WI38 (cell line): ENCODE measurements around the gene COIL.
"Not testable (repeated sequence)": the region's sequence is repeated elsewhere in the genome, so short reads cannot be mapped to it uniquely, and the experiment has no call there.

Experiments used
- H3K4me3 ChIP-seq: 2 replicates; pipeline ENCODE4 v1.5.1; 2011; ENCODE audit warnings: low read depth, mild to moderate bottlenecking, control low read depth, low read length
- TF ChIP-seq, protein P1 (sequence below): IDR thresholded peaks from 2 replicates; pipeline ENCODE4 v1.5.1; 2012; ENCODE audit warnings: low read depth, mild to moderate bottlenecking, control low read depth, low read length

COIL gene

DNA sequence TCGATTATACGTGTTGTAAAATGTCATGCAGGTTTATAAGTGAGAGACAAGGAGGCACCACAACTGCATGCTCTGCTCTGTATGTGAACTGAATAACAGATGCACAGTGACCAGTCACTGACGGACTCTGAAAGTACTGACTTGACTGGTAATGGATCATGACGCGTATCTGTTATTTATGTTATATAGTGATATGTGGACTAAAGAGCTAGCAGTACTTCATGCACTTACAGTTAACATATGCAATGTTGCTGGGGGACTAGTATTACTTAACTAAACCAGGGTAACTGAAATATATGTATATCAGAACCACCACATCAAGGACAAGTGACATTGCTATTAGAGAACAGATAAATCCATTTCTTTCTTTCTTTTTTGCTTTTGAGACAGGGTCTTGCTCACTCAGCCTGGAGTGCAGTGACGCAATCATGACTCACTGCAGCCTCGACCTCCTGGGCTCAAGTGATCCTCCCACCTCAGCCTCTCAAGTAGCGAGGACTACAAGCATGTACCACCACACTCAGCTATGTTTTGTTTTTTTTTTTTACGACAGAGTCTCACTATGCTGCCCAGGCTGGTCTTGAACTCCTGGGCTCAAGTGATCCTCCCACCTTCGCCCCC, 17.2 kb downstream of the COIL start:
- TF ChIP-seq, protein P1, sequence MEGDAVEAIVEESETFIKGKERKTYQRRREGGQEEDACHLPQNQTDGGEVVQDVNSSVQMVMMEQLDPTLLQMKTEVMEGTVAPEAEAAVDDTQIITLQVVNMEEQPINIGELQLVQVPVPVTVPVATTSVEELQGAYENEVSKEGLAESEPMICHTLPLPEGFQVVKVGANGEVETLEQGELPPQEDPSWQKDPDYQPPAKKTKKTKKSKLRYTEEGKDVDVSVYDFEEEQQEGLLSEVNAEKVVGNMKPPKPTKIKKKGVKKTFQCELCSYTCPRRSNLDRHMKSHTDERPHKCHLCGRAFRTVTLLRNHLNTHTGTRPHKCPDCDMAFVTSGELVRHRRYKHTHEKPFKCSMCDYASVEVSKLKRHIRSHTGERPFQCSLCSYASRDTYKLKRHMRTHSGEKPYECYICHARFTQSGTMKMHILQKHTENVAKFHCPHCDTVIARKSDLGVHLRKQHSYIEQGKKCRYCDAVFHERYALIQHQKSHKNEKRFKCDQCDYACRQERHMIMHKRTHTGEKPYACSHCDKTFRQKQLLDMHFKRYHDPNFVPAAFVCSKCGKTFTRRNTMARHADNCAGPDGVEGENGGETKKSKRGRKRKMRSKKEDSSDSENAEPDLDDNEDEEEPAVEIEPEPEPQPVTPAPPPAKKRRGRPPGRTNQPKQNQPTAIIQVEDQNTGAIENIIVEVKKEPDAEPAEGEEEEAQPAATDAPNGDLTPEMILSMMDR, result no peak
- H3K4me3 ChIP-seq, result no peak overlapping the region

DNA sequence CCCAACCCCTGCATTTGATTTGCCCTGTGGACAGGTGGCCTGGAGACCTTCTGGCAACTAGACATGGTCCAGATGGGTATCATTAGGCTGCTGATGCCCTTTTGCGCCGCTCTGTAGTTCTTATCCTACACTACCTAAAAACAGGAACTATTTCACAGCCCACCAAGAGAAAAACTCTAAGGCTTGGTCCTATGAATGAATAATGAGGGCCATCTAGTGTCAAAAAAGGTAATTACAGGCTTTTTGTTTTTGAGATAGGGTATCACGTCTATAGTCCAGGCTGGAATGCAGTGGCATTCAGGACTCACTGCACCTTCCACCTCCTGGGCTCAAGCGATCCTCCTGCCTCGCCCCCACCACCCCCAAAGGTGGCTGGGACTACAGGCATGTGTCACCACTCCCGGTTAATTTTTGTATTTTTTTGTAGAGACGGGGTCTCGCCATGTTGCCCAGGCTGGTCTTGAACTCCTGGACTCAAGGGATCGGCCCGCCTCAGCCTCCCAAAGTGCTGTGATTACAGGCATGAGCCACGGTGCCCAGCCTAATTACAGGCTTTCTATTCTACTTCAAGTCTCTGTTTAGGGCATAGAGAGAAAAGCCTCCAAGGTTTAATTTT, 20.9 kb downstream of the COIL start:
- H3K4me3 ChIP-seq, result no peak overlapping the region
- TF ChIP-seq, protein P1, result peak; percentile 56

DNA sequence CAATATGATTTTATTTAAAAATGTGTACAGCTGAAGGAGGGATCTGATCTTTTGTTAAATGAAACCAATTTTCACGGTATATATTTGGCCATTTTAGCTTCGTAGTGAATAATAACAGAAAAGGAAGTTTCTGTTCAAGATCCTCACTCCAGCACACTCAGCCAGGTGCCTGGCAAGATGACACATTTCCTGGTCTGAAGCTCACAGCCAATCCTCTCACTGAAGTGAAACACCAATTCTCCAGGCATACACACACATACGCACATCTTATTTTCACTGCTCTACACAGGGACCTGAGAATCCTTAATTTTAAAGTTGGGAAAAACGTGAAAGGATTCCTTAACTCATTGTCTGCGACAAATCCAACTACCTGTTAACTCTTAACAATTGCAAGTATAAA, 22.6 kb downstream of the COIL start:
- not testable (repeated sequence) for H3K4me3 ChIP-seq

DNA sequence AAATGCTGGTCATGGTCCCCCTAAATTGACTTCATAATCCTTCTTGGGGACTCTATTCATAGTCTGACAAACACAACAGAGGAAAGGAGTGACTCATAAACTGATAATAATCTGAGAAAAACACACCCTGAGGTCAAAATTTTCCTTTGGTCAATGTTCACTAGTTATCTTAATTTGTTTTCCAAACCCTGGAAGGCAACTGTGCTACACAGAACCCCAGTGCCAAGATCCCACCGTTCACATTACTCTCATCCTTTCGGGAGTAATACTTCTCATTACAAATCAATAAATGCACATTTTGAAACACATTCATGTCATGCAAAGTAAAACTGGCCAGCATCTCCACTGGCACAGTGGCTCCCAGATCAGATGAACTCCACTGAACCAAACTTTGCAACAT, 23.2 kb downstream of the COIL start:
- TF ChIP-seq, protein P1, result no peak
- no peak overlapping the region for H3K4me3 ChIP-seq

DNA sequence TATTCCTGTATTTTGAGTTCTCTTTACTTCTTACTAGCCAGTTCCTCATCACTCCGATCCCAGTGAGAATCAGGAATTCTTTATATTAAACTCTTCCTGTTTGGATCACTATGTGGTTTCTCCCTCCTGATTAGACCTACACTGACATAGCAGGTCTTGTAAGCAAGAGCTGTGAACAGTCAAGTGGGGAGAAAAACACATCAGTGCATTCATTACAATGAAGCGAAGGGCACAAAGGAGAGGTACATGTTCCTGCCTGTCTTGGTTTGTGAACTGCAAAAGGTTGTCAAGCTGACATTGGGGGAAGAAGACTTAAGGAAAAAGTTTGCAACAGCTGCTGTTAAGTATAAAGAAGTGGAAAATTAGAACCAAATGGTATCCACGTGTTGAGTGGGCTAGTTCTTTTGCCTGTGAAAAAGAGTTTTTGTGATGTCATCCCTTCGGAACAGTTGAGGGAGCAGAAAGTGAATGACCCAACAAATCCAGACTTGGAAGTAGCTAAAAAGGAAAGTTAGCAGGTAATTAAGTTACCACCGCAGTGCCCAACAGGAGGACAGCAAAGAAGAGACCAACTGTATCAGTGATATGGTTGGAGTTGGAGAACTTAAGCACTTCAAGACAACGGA, 24.0 kb downstream of the COIL start:
- H3K4me3 ChIP-seq, result no peak overlapping the region
- TF ChIP-seq, protein P1, result no peak

DNA sequence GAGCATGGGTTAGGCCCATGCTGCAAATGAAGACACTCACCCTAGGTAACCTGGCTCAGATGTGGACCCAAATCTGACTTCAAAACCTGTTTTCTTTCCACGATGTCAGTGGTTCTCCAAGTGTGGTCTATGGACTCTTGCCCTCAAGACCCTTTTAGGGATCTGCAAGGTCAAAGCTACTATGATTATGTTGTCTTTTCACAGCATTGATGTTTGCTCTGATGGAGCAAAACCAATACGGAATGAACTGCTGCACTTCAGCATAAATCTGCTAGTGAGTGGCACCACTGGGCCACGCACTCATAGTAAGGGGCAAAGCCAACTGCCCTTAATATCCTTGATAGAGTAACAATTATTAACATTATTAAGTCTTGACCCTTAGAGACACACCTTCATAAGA, 25.4 kb downstream of the COIL start:
- TF ChIP-seq, protein P1, result no peak
- no peak overlapping the region for H3K4me3 ChIP-seq

DNA sequence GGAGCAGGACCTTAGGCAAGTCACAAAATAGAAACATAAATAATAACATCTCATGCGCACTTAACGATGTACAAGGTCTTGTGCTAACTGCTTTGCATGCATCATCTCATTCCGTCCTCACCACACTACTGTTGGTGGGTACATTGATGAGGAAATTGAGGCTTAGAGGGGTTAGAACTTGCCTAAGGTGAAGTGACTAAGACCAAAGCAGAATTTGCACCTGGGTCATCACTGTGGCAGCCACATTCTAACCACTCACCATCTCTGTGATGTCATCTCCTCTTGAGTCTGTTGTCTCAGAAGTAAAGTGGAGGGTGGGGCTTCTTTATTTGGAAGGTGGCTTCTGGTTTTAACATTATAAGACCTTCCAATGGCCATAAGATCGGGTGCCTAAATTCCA, 26.6 kb downstream of the COIL start:
- TF ChIP-seq, protein P1, result no peak
- no peak overlapping the region for H3K4me3 ChIP-seq

DNA sequence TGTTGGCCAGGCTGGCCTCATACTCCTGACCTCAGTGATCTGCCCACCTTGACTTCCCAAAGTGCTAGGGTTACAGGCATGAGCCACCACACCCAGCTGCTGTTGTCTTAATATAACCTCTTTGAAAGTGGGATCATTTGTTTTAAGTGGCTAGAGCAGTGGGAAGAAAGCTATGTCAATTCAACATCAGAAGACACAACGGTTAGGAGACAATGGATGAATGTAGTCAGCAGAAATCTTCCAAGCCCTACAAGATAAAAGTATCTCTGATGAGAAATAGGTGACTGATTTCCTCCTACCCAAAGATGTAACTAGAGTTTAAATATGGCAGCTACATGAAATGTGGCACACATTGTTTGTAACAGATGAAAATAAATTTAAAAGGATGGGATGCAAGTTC, 27.0 kb downstream of the COIL start:
- TF ChIP-seq, protein P1, result no peak
- no peak overlapping the region for H3K4me3 ChIP-seq
